BJ (cell line): ENCODE data around the gene RBM42. TPM values are rescaled to one million over a fixed set of nuclear protein-coding genes. Genes with fewer than 3 reads are reported as not detected.
"Not testable (repeated sequence)": the region's sequence is repeated elsewhere in the genome, so short reads cannot be mapped to it uniquely, and the experiment has no call there.

ENCODE experiments used
- CTCF ChIA-PET: fragments of 350-600 bp; formaldehyde crosslinking; extraction: SDS; loops from one replicate; lab custom pipeline; 2021; ENCODE audit warnings: antibody characterized with exemption, inconsistent platforms; lab: Yijun Ruan, JAX
- POLR2A ChIA-PET: fragments of 300-600 bp; sonication (Branson Sonifier 250); formaldehyde crosslinking; extraction: SDS; loops from one replicate; lab custom pipeline; 2021; ENCODE audit warnings: antibody characterized with exemption; lab: Charles Lee
- DNase-seq: peaks from one replicate; pipeline ENCODE4 v3.0.0-alpha.2; 2011; ENCODE audit warnings: low read depth
- H3K27me3 ChIP-seq: 2 replicates; pipeline ENCODE4 v1.6.0; 2011; ENCODE audit warnings: low read length; ENCODE audit not compliant: control insufficient read depth, insufficient read depth
- H3K36me3 ChIP-seq: 2 replicates; pipeline ENCODE4 v1.5.1; 2011; ENCODE audit warnings: low read length; ENCODE audit not compliant: control insufficient read depth, insufficient read depth
- H3K4me3 ChIP-seq: 2 replicates; pipeline ENCODE4 v1.5.1; 2011; ENCODE audit warnings: low read depth, mild to moderate bottlenecking, control low read depth, low read length
- CTCF ChIP-seq: IDR thresholded peaks from 2 replicates; pipeline ENCODE4 v1.5.1; 2011; ENCODE audit warnings: low read depth, mild to moderate bottlenecking, control low read depth, inconsistent platforms, low read length, moderate library complexity; ENCODE audit not compliant: insufficient read depth
- polyA plus RNA-seq: library from polyadenylated mRNA; depleted of rRNA; stranded (reverse); fragments of >200 nt; gene quantifications from 2 replicates; pipeline ENCODE4 v1.2.3, GENCODE V29; 2011

RBM42 gene
- polyA plus RNA-seq, 1 experiment, result 52.6 TPM

DNA sequence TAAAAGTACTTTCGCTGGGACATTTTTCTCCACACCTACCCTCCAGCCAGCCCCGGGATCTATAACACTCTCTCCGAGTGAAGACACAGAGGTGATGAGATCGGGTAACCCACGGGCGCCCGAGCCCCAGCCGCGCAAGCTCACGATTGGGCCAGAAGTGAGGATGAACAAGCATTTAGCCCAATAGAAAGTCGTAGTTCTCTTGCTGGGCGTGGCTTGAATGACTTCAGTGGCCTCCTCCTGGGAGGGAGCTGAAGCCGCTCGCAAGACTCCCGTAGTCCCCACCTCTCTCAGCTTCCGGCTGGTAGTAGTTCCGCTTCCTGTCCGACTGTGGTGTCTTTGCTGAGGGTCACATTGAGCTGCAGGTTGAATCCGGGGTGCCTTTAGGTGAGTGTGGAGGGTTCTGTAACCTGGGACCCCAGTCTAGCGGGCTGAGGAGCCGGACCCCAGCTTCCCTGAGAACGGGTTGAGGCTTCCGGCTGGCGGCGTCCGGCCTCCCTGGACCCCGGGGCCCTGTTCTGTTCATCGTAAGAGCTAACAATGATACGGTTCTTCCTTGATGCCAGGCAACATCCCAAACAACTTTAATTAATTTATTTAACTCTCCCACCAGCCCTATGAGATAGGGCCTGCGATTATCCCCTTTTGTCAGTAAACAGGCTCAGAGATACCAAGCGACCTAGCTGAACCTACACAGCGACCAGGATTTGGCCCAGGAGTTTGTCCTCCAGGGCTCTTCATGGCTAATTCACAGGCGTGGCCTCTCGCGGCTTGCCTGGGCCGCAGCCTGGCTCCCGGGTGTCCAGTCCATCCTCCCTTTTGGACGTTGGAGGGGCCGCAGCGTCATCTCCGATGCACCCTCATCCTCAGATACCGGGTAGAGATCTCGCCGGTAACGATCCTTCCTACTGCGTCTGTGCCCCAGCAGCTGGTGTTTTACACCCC is 19.5 kb downstream of the RBM42 start, which contains the start of gene COX6B1:
Gene COX6B1 (plus strand): TSS at position 307 of the 945 bp plus-strand sequence. CDS start 2,921 bp downstream, outside the sequence.
- ChIA-PET CTCF (interaction anchor here (0.6 to 1.3 kb wide), 4 partner anchors 9 to 129 kb away, joined by 3 read pairs; no protein-coding TSS in a partner anchor), POLR2A (interaction anchor here (0.5 to 0.6 kb wide), 3 partner anchors 15 to 23 kb away, joined by 3 to 6 read pairs (median 4); no protein-coding TSS in a partner anchor)
- peaks cover 4% of the 10 kb centered on the region; the same call in 1 of the 2 replicates for H3K36me3 ChIP-seq
- DNase-seq, result peak; percentile 93
- H3K4me3 ChIP-seq, result peak within 1 kb of the TSS; percentile 70
- no peaks in the 10 kb centered on the region for H3K27me3 ChIP-seq
- TF ChIP-seq CTCF, result no peak

DNA sequence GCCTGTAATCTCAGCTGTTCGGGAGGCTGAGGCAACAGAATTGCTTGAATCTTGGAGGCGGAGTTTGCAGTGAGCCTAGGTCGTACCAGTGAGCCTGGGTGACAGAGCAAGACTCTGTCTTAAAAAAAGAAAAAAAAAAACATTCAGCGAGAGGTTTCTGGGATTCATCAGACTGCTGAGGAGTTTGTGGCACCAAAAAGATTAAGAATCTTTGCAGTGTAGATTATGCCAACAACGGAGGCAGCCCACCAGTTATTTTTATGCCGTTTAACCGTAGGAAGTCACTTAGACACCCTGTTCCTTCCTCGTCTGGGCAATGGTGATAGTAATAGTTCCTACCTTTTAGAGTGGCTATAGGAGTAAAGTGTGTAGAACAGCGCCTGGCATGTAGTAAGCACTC is 21.7 kb downstream of the RBM42 start:
- CTCF ChIA-PET, result no interaction called here
- TF ChIP-seq CTCF, result no peak
- H3K27me3 ChIP-seq, result no peaks in the 10 kb centered on the region
- H3K4me3 ChIP-seq, result no peak overlapping the region
- no peak for DNase-seq
- H3K36me3 ChIP-seq, result peaks cover 11% of the 10 kb centered on the region
- POLR2A ChIA-PET, result no interaction called here

DNA sequence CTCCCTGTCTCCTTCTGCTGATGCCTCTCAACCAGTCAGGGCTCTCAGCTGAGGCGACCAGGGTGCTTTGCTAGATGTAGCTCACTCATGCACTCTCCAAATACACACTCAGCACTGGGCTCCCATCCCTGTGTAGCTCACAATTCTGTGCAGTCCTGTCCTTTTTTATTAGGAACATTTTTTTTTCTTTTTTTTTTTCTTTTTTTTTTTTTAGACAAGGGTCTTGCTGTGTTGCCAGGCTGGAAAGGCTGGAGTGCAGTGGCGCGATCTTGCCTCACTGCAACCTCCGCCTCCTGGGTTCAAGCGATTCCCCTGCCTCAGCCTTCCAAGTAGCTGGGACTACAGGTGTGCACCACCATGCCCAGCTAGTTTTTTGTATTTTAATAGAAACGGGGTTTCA is 26.0 kb downstream of the RBM42 start:
- H3K27me3 ChIP-seq, H3K4me3 ChIP-seq, POLR2A ChIA-PET, DNase-seq: not testable (repeated sequence)
- CTCF ChIA-PET, result interaction anchor here (1.1 kb wide), 1 partner anchor 15 kb away, joined by 3 read pairs; no protein-coding TSS in a partner anchor
- peaks cover 16% of the 10 kb centered on the region for H3K36me3 ChIP-seq

DNA sequence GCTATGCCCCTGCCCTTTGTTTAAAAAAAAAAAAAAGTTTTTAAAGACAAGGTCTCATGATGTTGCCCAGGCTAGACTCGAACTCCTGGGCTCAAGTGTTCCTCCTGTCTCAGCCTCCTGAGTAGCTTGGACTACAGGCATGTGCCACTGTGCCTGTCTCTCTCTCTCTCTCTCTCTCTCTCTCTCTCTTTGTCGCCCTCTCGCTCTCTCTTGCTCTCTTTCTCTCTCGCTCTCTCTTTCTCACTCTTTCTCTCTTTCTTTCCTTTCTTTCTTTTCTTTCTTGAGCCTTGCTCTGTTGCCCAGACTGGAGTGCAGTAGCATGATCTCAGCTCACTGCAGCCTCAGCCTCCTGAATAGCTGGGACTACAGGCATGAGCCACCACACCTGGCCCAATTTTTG is 26.8 kb downstream of the RBM42 start:
- POLR2A ChIA-PET, result no interaction called here

GRCh38 chr19:35656700-35657099 is 27.9 kb downstream of the RBM42 start:
- no peak for DNase-seq
- TF ChIP-seq CTCF, result no peak
- H3K4me3 ChIP-seq, result no peak overlapping the region
- H3K27me3 ChIP-seq, result no peaks in the 10 kb centered on the region
- POLR2A ChIA-PET, result no interaction called here
- H3K36me3 ChIP-seq, result peaks cover 14% of the 10 kb centered on the region
- CTCF ChIA-PET, result interaction anchor here (0.9 kb wide), 1 partner anchor 8 kb away, joined by 3 read pairs; no protein-coding TSS in a partner anchor

More for the DNA sequence above, 26.8 kb downstream of the RBM42 start:
- CTCF ChIA-PET, result interaction anchor here (0.6 to 0.7 kb wide), 4 partner anchors 46 to 299 kb away, joined by 3 to 4 read pairs (median 4); no protein-coding TSS in a partner anchor
- Histone ChIP-seq H3K4me3 (no peak overlapping the region), H3K36me3 (peaks cover 16% of the 10 kb centered on the region), H3K27me3 (no peaks in the 10 kb centered on the region)
- no peak for DNase-seq
- no peak for TF ChIP-seq CTCF
